Neural crest cell (in vitro differentiated cells): Measurements from ENCODE around the gene MACROH2A2. TPM values are rescaled to one million over a fixed set of nuclear protein-coding genes. Genes with fewer than 3 reads are reported as not detected.
A peak's percentile ranks its signal among the peaks of the same experiment; 100 is the strongest.

Experiments used
- DNase-seq: peaks from one replicate; pipeline ENCODE4 v3.0.0; 2021; ENCODE audit warnings: low read depth, mixed read lengths, low spot score
- H3K27ac Mint-ChIP-seq: one replicate; pipeline ENCODE4 v1.8.0; 2021; ENCODE audit warnings: mild to moderate bottlenecking, mixed read lengths; ENCODE audit not compliant: unreplicated experiment
- H3K27me3 Mint-ChIP-seq: 2 replicates; pipeline ENCODE4 v1.8.0; 2021; ENCODE audit warnings: low read depth, mild to moderate bottlenecking, mixed read lengths
- H3K36me3 Mint-ChIP-seq: 2 replicates; pipeline ENCODE4 v1.8.0; 2021; ENCODE audit warnings: low read depth, mild to moderate bottlenecking, mixed read lengths
- H3K4me1 Mint-ChIP-seq: 2 replicates; pipeline ENCODE4 v1.8.0; 2021; ENCODE audit warnings: mixed read lengths
- H3K4me3 Mint-ChIP-seq: one replicate; pipeline ENCODE4 v1.8.0; 2021; ENCODE audit warnings: mild to moderate bottlenecking, mixed read lengths
- H3K9me3 Mint-ChIP-seq: 2 replicates; pipeline ENCODE4 v1.8.0; 2021; ENCODE audit warnings: mixed read lengths
- long read RNA-seq: library from polyadenylated mRNA; unstranded; transcript quantifications from one replicate; pipeline ENCODE4 v2.0.0, GENCODE V29; 2020
- total RNA-seq: library from RNA; stranded (reverse); gene quantifications from 2 replicates; pipeline ENCODE4 v1.2.1, GENCODE V29; 2021
- TF ChIP-seq, protein P1 (sequence below): fragments of 200-600 bp; sonication (generic); conservative IDR thresholded peaks from 2 replicates; pipeline ENCODE4 v1.5.0; 2021; ENCODE audit warnings: antibody characterized with exemption, mild to moderate bottlenecking

Gene MACROH2A2
- total RNA-seq = 149 and 155 TPM in 2 replicates
- long read RNA-seq, transcript H2AFY2-201 (9 exons, 1,980 nt) = major isoform, 200 of 226 reads
- long read RNA-seq, partial matches to known transcripts = 15 of 226 reads
- long read RNA-seq, other reads (novel, unspliced or antisense) = 11 of 226 reads

DNA sequence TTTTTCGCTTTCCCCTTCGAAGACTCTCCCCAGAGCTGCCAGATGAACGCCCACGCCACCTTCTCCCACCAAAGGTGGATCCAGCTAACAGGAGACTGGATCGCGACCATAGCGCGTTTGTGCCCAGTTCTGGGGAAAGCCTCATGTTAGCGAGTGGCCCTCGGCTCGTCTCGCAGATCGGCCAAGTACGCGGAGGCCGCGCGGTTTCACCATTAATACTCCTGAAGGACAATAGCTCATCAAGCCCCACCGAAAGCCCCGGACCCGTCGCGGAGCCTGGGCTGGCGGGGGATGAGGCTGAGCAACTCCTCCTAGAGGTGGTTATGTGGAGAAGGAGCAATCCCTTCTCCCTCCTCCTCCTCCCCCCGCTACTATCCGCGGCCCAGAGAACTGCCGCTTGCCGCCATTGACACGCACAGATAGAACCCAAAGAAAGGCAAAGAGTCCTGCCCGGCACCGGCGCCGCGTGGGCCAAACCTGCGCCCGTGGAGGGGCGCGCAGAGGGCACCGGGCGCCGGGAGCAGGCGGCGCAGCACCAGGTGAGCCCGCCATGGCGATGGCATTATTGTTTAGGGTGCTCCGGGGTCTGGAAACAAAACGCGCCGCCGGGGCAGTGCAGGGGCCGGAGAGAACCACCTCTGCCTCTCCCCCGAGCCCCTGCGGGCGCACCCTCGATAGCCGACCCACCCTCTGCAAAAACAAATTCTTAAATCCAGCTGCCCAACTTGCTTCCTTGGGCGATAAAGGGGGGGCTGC lies at the start of gene MACROH2A2:
TSS of gene MACROH2A2 (plus strand) at position 385 of the 756 bp plus-strand sequence. CDS start 22,813 bp downstream, outside the sequence.
- TF ChIP-seq, protein P1, sequence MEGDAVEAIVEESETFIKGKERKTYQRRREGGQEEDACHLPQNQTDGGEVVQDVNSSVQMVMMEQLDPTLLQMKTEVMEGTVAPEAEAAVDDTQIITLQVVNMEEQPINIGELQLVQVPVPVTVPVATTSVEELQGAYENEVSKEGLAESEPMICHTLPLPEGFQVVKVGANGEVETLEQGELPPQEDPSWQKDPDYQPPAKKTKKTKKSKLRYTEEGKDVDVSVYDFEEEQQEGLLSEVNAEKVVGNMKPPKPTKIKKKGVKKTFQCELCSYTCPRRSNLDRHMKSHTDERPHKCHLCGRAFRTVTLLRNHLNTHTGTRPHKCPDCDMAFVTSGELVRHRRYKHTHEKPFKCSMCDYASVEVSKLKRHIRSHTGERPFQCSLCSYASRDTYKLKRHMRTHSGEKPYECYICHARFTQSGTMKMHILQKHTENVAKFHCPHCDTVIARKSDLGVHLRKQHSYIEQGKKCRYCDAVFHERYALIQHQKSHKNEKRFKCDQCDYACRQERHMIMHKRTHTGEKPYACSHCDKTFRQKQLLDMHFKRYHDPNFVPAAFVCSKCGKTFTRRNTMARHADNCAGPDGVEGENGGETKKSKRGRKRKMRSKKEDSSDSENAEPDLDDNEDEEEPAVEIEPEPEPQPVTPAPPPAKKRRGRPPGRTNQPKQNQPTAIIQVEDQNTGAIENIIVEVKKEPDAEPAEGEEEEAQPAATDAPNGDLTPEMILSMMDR = peak; percentile 60
- H3K9me3 Mint-ChIP-seq = no peaks in the 10 kb centered on the region
- H3K27ac Mint-ChIP-seq = peak within 1 kb of the TSS; percentile 98
- H3K4me1 Mint-ChIP-seq = peaks cover 43% of the 10 kb centered on the region
- H3K36me3 Mint-ChIP-seq = no peaks in the 10 kb centered on the region
- H3K27me3 Mint-ChIP-seq = peaks cover 13% of the 10 kb centered on the region
- peak within 1 kb of the TSS; percentile 95 for H3K4me3 Mint-ChIP-seq
- DNase-seq = peak; percentile 69

DNA sequence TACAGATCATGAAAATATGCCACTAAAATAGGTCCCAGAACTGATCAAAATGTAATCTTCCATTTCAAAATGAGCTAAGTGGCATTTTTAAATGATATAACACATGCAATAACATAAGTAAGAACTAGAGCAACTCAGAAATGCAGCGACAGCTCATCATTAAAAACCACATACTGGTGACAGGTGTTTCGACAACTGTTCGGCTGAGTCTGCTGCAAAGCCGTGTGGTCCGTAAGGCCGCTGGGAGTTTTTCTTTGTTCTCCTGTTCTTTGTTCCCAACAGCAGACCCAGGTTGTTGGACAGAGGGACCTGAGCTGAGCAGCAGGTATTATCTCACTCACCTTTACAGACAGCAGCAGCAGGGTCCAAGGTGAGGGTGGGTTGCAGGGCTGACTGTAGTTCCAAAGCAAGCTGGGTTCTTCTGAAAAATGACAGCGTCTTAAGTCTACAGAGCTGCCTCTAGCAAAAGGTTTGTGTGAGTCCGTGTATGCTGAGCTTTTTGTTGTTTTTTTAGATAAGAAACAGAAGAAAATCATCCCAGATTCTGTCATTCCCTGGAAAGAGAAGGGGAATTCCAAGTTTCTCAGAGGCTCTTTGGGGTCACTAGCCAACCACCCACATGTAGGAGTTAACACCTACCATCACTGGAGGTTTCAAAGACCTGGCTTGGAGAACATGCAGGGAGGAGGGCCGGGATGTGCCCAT lies 45.4 kb upstream of the MACROH2A2 start:
- H3K27ac Mint-ChIP-seq = no peak overlapping the region

DNA sequence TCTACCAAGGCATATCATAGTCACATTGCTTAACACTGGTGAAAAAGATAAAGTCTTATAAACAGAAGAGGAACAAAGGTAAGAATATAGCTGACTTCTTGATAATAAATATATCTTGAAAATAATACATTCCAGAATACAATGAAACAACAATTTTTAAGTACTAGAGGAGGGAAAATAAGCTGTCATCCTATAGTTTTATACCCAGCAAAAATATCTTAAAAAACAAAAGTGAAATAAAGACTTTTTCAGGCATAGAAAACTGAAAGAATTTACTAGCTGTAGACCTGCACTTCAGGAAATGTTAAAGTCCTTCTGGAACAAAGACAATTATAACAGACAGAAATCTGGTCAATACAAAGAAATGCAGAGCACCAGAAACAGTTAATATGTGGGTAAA lies 21.4 kb upstream of the MACROH2A2 start:
- H3K27me3 Mint-ChIP-seq = peaks cover 48% of the 10 kb centered on the region
- peaks cover 7% of the 10 kb centered on the region for H3K9me3 Mint-ChIP-seq

More for the DNA sequence above, 45.4 kb upstream of the MACROH2A2 start:
- Mint-ChIP-seq H3K4me3 (no peak overlapping the region), H3K36me3 (no peaks in the 10 kb centered on the region), H3K9me3 (peaks cover 7% of the 10 kb centered on the region), H3K4me1 (no peaks in the 10 kb centered on the region), H3K27me3 (peaks cover 59% of the 10 kb centered on the region)
- no peak for DNase-seq
- TF ChIP-seq, protein P1 = no peak

DNA sequence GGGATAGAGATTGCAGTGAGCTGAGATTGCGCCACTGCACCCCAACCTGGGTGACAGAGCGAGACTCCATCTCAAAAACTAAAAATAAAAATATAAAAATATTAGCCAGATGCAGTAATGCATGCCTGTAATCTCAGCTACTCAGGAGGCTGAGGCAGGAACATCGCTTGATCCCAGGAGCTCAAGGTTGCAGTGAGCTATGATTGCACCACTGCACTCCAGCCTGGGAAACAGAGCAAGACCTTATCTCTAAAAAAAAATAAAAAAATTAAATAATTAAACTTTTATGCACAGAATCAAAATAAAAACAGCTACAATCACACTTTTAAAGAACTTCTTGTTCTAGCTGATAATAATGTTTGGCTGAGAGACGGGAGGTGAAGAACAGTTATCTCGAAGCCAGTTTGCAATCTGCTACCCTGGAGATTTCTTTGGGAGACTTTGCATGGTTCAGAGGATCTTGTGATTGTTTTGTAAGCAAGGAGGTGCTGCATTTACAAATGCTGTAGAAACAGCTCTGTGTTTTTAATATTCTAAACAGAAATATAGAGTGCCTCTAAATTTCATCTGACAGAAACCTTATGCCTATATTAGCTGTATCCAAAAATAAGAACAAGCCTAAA lies 19.9 kb upstream of the MACROH2A2 start:
- DNase-seq = no peak
- Mint-ChIP-seq H3K36me3 (peaks cover 3% of the 10 kb centered on the region), H3K27ac (no peak overlapping the region), H3K4me1 (no peaks in the 10 kb centered on the region), H3K27me3 (peaks cover 46% of the 10 kb centered on the region), H3K4me3 (no peak overlapping the region), H3K9me3 (peaks cover 4% of the 10 kb centered on the region)
- TF ChIP-seq, protein P1 = no peak

More for the DNA sequence above, 21.4 kb upstream of the MACROH2A2 start:
- DNase-seq = no peak
- TF ChIP-seq, protein P1 = no peak
- Mint-ChIP-seq H3K4me3 (no peak overlapping the region), H3K36me3 (peaks cover 3% of the 10 kb centered on the region), H3K27ac (no peak overlapping the region), H3K4me1 (no peaks in the 10 kb centered on the region)

DNA sequence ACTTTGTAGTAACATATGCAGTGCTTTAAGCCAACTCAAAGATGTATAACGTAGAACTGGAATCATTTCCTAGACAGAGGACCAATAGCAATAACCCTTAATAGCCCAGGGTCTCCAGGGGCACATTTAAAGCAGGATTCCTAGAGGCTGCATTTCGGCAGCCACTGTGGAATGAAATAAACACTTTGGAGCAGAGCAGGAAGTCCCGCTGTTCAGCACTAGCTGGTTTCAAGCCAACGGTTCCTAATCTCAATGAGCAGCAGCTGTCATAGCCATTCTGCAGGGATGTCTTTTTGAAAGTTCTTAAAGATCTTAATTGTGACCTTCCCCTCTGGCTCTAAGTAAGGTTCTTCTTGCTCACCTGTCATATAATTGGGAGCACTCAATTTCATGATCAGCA lies 18.4 kb upstream of the MACROH2A2 start:
- Mint-ChIP-seq H3K36me3 (peaks cover 3% of the 10 kb centered on the region), H3K4me1 (no peaks in the 10 kb centered on the region), H3K27ac (no peak overlapping the region), H3K9me3 (peaks cover 8% of the 10 kb centered on the region), H3K4me3 (no peak overlapping the region), H3K27me3 (peaks cover 43% of the 10 kb centered on the region)
- TF ChIP-seq, protein P1 = no peak
- DNase-seq = no peak
